ENCODE data around the gene SLC6A12. TPM values are rescaled to one million over a fixed set of nuclear protein-coding genes. Genes with fewer than 3 reads are reported as not detected.

The SLC6A12 gene
- total RNA-seq, 1 experiment from 2014 or later: 0.17 TPM

- H2BK20ac ChIP-seq (ENCODE audit: low read depth, low read length, poor library complexity, severe bottlenecking): no peak overlapping the region
- no peaks in the 10 kb centered on the region for H3K79me1 ChIP-seq (ENCODE audit: insufficient read depth, low read depth, low read length, poor library complexity, severe bottlenecking)
- no peaks in the 10 kb centered on the region for H4K20me1 ChIP-seq (ENCODE audit: control insufficient read depth, insufficient read depth, insufficient read length)
- H3K9me3 Mint-ChIP-seq: no peaks in the 10 kb centered on the region; a peak in 1 of 5 replicates
- H3K27me3 Mint-ChIP-seq (ENCODE audit: low read depth): peaks cover 46% of the 10 kb centered on the region
- H3K27ac ChIP-seq (ENCODE audit: insufficient read length, low read depth, low read length): no peak overlapping the region
- H3K14ac ChIP-seq (ENCODE audit: insufficient read depth, low read length): no peak overlapping the region
- H3K4ac ChIP-seq (ENCODE audit: low read depth, low read length): no peak overlapping the region
- H3T11ph ChIP-seq (ENCODE audit: low read length): no peak overlapping the region
- no peak overlapping the region for H4K5ac ChIP-seq (ENCODE audit: insufficient read length, low read depth, low read length)
- no peaks in the 10 kb centered on the region for H3K79me2 ChIP-seq (ENCODE audit: insufficient read depth, low read length)
- no CpG with 5 or more reads among the region's 5 CpGs for WGBS (ENCODE audit: extremely low coverage, insufficient read length, low lambda C conversion rate)
- no peak overlapping the region for H2AFZ ChIP-seq (ENCODE audit: low read length)
- H2BK12ac ChIP-seq (ENCODE audit: insufficient read length, low read depth, low read length): no peak overlapping the region
- DNase-seq: no peak
- no peak overlapping the region for H2BK15ac ChIP-seq (ENCODE audit: low read depth, low read length)
- H3K4me1 Mint-ChIP-seq: peaks cover 45 to 60% of the 10 kb centered on the region in 2 experiments
- H3K9ac ChIP-seq (ENCODE audit: extremely low read depth, insufficient read length, low read length): no peak overlapping the region
- H3K18ac ChIP-seq (ENCODE audit: insufficient read length, low read depth, low read length): no peak overlapping the region
- H3K9me3 ChIP-seq (ENCODE audit: control insufficient read depth, low read depth, low read length): no peaks in the 10 kb centered on the region
- peak overlapping the region; percentile 20 for H3K4me2 ChIP-seq (ENCODE audit: insufficient read depth, insufficient read length, low read length)
- H2AK5ac ChIP-seq (ENCODE audit: insufficient read length, low read length): no peak overlapping the region
- H3K27ac Mint-ChIP-seq: no peak overlapping the region
- H3K23me2 ChIP-seq (ENCODE audit: insufficient read length, low read depth, low read length, poor library complexity, severe bottlenecking): no peaks in the 10 kb centered on the region
- H3K4me3 Mint-ChIP-seq: peak overlapping the region in 1 of 2 experiments; percentile 71; a peak in 1 of 5 replicates
- H3K56ac ChIP-seq (ENCODE audit: insufficient read length, low read depth, low read length): no peak overlapping the region
- no peaks in the 10 kb centered on the region for H3K27me3 ChIP-seq (ENCODE audit: insufficient read depth, low read length)
- no peak overlapping the region for H2BK5ac ChIP-seq (ENCODE audit: insufficient read length, low read length)
- no peak overlapping the region for H3K23ac ChIP-seq (ENCODE audit: insufficient read length, low read depth, low read length)
- H4K91ac ChIP-seq (ENCODE audit: insufficient read length, low read depth, low read length): no peak overlapping the region
- TF ChIP-seq CTCF (conservative IDR thresholded peaks at IDR 0.05): no peak
- H4K8ac ChIP-seq (replicated peaks; ENCODE audit: insufficient read length, low read depth, low read length): no peak overlapping the region
- H3K36me3 Mint-ChIP-seq (ENCODE audit: insufficient read depth in 1 of 3, low read depth in 3 of 3): no peaks in the 10 kb centered on the region; a peak in 1 of 7 replicates
- no peak overlapping the region for H2BK120ac ChIP-seq (ENCODE audit: low read depth, low read length, poor library complexity, severe bottlenecking)
- peaks cover 9% of the 10 kb centered on the region; the same call in 1 of the 2 replicates for H3K4me1 ChIP-seq (ENCODE audit: insufficient read depth, low read length)
These were observed 73.8 kb downstream of the SLC6A12 start for GRCh38 chr12:140162-140561.

Other genes with a start within 250 kb of the SLC6A12 start
- 0.50 and 0.55 TPM in 2 replicates for gene IQSEC3, start 147.4 kb downstream of the SLC6A12 start, total RNA-seq (2021)
- gene SLC6A13, start 48.7 kb upstream of the SLC6A12 start, total RNA-seq (2021): not detected in 2 replicates
- 56.9 and 60.7 TPM in 2 replicates for gene KDM5A, start 175.2 kb upstream of the SLC6A12 start, total RNA-seq (2021)
- gene CCDC77, start 187.5 kb upstream of the SLC6A12 start, total RNA-seq (2021): 20.2 and 21.9 TPM in 2 replicates
- 22.1 and 23.3 TPM in 2 replicates for gene B4GALNT3, start 245.8 kb upstream of the SLC6A12 start, total RNA-seq (2021)